Naive thymus-derived CD8-positive, alpha-beta T cell (primary cell): ENCODE measurements around the gene BNIP5. TPM values are rescaled to one million over a fixed set of nuclear protein-coding genes. Genes with fewer than 3 reads are reported as not detected.

Experiments
- ATAC-seq, 2 donors: fragments of 150-1000 bp; cut with Tn5 transposase in 1 of 2; sonication (Bioruptor Pico), chemical (Tn5 transposase) in 1 of 2; 1 replicate in 1 of 2; 2 replicates in 1 of 2; pipeline ENCODE4 v1.10.0; 2021; ENCODE audit warnings: mild to moderate bottlenecking in 2 of 2, moderate library complexity in 2 of 2
- POLR2A ChIA-PET: fragments of 350-600 bp; sonication (Branson Sonifier 250); formaldehyde crosslinking; loops from one replicate; lab custom pipeline; 2021; ENCODE audit warnings: antibody characterized with exemption; lab: Charles Lee
- DNase-seq, 10 donors: peaks; one replicate each; pipeline versions ENCODE4 v3.0.0 to v3.0.0-alpha.2; 2020 to 2022
- H3K27ac Mint-ChIP-seq, 10 donors: one replicate each; pipeline ENCODE4 v1.8.0; 2020 to 2022; ENCODE audit warnings: mild to moderate bottlenecking in 10 of 10, mixed read lengths in 10 of 10, moderate library complexity in 4 of 10, inconsistent platforms in 1 of 10
- H3K27me3 Mint-ChIP-seq, 5 donors: one replicate each; pipeline ENCODE4 v1.8.0; 2021 to 2022; ENCODE audit warnings: mixed read lengths in 5 of 5
- H3K36me3 Mint-ChIP-seq, 3 donors: one replicate each; pipeline ENCODE4 v1.8.0; 2020 to 2022; ENCODE audit warnings: mixed read lengths in 3 of 3, mild to moderate bottlenecking in 2 of 3, inconsistent platforms in 1 of 3
- H3K4me1 Mint-ChIP-seq, 4 donors: one replicate each; pipeline ENCODE4 v1.8.0; 2021 to 2022; ENCODE audit warnings: mixed read lengths in 4 of 4
- H3K4me3 Mint-ChIP-seq, 10 donors: one replicate each; pipeline ENCODE4 v1.8.0; 2020 to 2022; ENCODE audit warnings: mild to moderate bottlenecking in 10 of 10, mixed read lengths in 10 of 10, moderate library complexity in 6 of 10, inconsistent platforms in 1 of 10
- H3K9me3 Mint-ChIP-seq, 9 donors: one replicate each; pipeline ENCODE4 v1.8.0; 2020 to 2022; ENCODE audit warnings: mixed read lengths in 9 of 9, mild to moderate bottlenecking in 3 of 9, inconsistent platforms in 1 of 9, moderate library complexity in 1 of 9
- polyA plus RNA-seq, 3 donors: library from polyadenylated mRNA; unstranded; fragments of 300-500 nt; fragmentation: Illumina TruSeq; gene quantifications; one replicate each; pipeline ENCODE4 v1.2.3, GENCODE V29; 2021
- total RNA-seq, 8 experiments: library from RNA in 2 of 8; stranded (reverse) in 2 of 8; gene quantifications; one replicate each; pipeline ENCODE4 v1.2.3 and lab custom pipeline; 2021 to 2026

Gene BNIP5
- total and polyA plus RNA-seq, 5 experiments from 2014 or later, result not detected

- Mint-ChIP-seq H3K36me3 (no peaks in the 10 kb centered on the region), H3K27ac (peak overlapping the region in 1 of 10 donors; percentile 27), H3K4me3 (no peak overlapping the region), H3K9me3 (no peaks in the 10 kb centered on the region), H3K4me1 (peaks cover 4 to 15% (median 5%) of the 10 kb centered on the region in 4 donors), H3K27me3 (peaks cover 0 to 3% (median 1%) of the 10 kb centered on the region in 5 donors)
- ATAC-seq, result no peak
- POLR2A ChIA-PET, result interaction anchor here (1.4 kb wide), 1 partner anchor 334 kb away, joined by 3 read pairs; no protein-coding TSS in a partner anchor
- no peak for DNase-seq
Observed at GRCh38 chr6:36362551-36363370, 26.1 kb upstream of the BNIP5 start.

DNA sequence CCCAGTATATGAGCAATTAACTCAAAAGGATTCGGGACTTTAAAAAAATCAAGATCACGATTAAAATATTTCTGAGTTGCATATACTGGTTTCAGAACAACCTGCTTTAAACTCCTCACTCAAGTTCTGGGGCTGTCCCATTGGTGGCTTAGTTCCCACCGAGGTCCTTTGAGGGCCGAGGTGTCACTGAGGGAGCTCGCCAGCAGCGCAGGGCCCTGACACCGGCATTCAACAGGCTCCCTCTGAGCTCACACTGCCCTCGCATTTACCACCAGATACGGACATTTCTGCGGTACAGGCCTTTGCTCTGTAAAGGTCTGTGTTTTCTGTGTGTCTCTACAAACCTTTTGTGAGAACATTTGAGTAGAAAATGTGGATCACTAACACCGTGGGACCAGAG, 24.4 kb upstream of the BNIP5 start:
- Mint-ChIP-seq H3K27ac (peak overlapping the region in 1 of 10 donors; percentile 37), H3K9me3 (no peaks in the 10 kb centered on the region), H3K27me3 (peaks cover 0 to 12% (median 2%) of the 10 kb centered on the region in 5 donors), H3K36me3 (no peaks in the 10 kb centered on the region), H3K4me3 (no peak overlapping the region), H3K4me1 (peaks cover 4 to 21% (median 7%) of the 10 kb centered on the region in 4 donors)
- POLR2A ChIA-PET, result interaction anchor here (0.9 kb wide), 1 partner anchor 82 kb away, joined by 3 read pairs; the partner anchor contains the start of gene KCTD20
- no peak for ATAC-seq
- no peak for DNase-seq

DNA sequence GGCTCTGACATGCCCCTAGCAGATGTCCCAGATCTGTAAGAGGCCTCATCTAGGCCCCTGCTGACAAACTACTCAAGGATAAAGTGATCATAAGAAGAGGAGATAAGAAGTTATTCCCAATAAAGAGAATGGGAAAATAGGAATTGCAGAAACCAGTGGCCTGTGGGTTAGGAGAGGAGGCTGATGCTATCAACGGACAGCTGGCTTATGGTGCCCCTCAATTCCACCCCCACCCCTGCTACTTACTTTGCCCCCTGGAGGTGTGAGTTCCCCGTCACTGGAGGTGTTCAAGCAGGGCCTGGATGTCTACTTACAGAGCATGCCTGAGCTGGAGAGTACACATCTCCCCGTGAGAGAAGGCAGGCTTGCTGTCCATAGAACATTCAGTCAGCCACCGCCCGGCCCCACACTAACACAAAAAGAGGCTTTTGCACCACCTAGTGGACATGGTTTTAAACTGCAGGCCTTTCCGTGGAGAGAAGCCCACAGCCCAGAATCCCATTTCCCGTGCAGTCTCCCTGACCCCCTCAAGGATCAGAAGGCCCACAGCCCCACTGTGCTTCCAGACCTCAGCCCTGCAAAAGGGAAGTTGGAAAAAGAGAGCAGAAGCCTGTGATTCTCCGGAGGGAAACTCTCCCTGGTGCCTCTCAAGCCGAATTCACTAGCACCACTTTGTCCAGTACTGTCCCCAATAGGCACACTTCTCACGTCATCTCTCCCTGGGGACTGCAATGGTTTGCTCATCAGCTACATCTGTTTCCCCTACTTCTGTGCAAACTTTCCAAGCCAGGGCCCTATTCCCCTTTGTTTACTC, 23.8 kb upstream of the BNIP5 start:
- peak overlapping the region in 1 of 10 donors; percentile 37 for H3K27ac Mint-ChIP-seq
- peaks cover 4 to 21% (median 7%) of the 10 kb centered on the region in 4 donors for H3K4me1 Mint-ChIP-seq
- DNase-seq (peak; percentile 42 to 83 (median 67)), ATAC-seq (peak; percentile 92 to 96)
- H3K4me3 Mint-ChIP-seq, result no peak overlapping the region
- no peaks in the 10 kb centered on the region for H3K9me3 Mint-ChIP-seq
- POLR2A ChIA-PET, result interaction anchor here (0.9 kb wide), 1 partner anchor 83 kb away, joined by 3 read pairs; the partner anchor contains the start of gene KCTD20
- H3K27me3 Mint-ChIP-seq, result peaks cover 0 to 12% (median 2%) of the 10 kb centered on the region in 5 donors
- no peaks in the 10 kb centered on the region for H3K36me3 Mint-ChIP-seq

DNA sequence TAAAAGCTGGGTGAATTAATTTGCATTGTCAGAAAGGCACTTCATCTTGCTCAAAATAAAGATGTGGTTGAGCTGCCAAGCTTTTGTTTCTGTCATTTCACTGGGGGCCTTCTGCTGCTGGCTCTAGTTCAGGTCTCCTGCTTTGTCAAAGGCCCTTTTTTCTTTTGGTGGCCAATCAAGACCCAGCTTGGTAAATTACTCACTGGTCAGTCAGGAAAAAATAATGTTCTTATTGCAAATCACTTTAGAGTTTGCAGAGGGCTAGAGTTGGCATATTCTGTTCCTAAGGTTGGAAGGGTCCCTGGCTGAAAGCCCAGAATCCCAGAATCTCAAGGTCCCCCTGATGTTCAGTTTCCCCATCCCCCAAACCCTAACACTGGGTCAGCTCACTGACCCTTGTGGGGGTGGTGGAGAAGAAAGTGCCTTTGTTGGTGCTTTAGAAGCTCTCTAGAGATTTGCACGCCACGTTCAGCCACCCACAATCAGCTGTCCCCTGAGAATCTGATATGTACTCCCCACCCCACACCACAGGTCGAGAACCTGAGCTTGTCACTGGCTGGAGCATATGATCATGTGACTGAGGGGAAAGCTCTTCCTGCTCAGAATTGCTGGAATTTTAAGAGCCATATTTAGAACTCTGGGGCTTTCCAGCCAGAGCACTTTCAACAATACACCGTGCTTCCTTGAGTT, 21.7 kb upstream of the BNIP5 start:
- no peak for ATAC-seq
- Mint-ChIP-seq H3K27ac (no peak overlapping the region), H3K9me3 (peaks cover 0 to 2% (median 0%) of the 10 kb centered on the region in 9 donors), H3K27me3 (peaks cover 0 to 12% (median 2%) of the 10 kb centered on the region in 5 donors), H3K36me3 (no peaks in the 10 kb centered on the region), H3K4me3 (no peak overlapping the region), H3K4me1 (peaks cover 4 to 21% (median 7%) of the 10 kb centered on the region in 4 donors)
- POLR2A ChIA-PET, result interaction anchor here (0.7 kb wide), 1 partner anchor 401 kb away, joined by 4 read pairs; no protein-coding TSS in a partner anchor
- DNase-seq, result no peak

GRCh38 chr6:36357872-36358225, 21.2 kb upstream of the BNIP5 start:
- Mint-ChIP-seq H3K27me3 (peaks cover 0 to 12% (median 2%) of the 10 kb centered on the region in 5 donors), H3K36me3 (peaks cover 0 to 2% (median 0%) of the 10 kb centered on the region in 3 donors), H3K4me1 (peaks cover 4 to 21% (median 7%) of the 10 kb centered on the region in 4 donors), H3K4me3 (no peak overlapping the region), H3K27ac (no peak overlapping the region), H3K9me3 (peaks cover 0 to 5% (median 0%) of the 10 kb centered on the region in 9 donors)
- peak in 1 of 10 donors; percentile 33 for DNase-seq
- POLR2A ChIA-PET, result no interaction called here
- ATAC-seq, result peak in 1 of 2 donors; percentile 53

DNA sequence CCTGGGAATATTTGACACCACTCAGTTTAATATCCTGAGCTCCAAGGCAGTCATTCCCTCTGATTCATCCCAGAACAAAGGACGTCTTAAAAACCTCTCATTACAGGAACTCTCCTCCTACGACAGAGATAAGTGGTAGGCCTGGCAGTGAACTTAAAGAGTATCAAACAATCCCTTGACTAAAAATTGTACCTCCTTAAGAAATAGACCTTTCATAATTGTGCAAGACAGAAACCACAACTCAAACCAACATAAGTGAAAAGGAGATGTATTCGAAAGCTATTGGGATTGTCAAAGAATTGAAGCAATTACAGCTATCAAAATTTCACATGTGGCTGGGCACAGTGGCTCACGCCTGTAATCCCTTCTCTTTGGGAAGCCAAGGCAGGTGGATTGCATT, 19.1 kb upstream of the BNIP5 start:
- H3K27me3 Mint-ChIP-seq, result peaks cover 0 to 12% (median 2%) of the 10 kb centered on the region in 5 donors
- H3K4me1 Mint-ChIP-seq, result peaks cover 4 to 21% (median 7%) of the 10 kb centered on the region in 4 donors
- no peak overlapping the region for H3K27ac Mint-ChIP-seq
- no peak overlapping the region for H3K4me3 Mint-ChIP-seq
- peaks cover 0 to 5% (median 0%) of the 10 kb centered on the region in 9 donors for H3K9me3 Mint-ChIP-seq
- POLR2A ChIA-PET, result interaction anchor here (0.7 kb wide), 1 partner anchor 700 kb away, joined by 5 read pairs; no protein-coding TSS in a partner anchor
- ATAC-seq (no peak), DNase-seq (no peak)
- H3K36me3 Mint-ChIP-seq, result peaks cover 0 to 7% (median 0%) of the 10 kb centered on the region in 3 donors

DNA sequence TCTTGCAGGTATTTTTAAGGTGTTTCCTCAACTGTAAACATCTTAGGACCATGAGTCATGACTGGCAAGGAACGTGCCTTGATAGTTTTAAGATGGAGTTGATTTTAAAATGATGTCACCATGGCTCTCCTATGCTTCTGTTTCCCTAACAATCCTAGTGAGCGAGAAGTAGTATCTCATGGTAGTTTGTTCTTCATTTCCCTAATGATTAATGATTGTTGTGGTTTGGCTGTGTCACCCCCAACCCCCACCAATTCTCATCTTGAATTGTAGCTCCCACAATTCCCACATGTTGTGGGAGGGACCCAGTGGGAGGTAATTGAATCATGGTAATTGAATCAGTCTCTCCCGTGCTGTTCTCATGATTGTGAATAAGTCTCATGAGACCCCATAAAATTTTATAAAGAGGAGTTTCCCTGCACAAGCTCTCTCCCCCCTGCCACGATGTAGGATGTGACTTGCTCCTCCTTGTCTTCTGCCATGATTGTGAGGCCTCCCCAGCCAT, 16.8 kb upstream of the BNIP5 start:
- ATAC-seq, result no peak
- Mint-ChIP-seq H3K27me3 (peaks cover 0 to 12% (median 0%) of the 10 kb centered on the region in 5 donors), H3K27ac (no peak overlapping the region), H3K4me1 (peaks cover 2 to 13% (median 5%) of the 10 kb centered on the region in 4 donors), H3K36me3 (peaks cover 0 to 7% (median 0%) of the 10 kb centered on the region in 3 donors), H3K9me3 (peaks cover 0 to 5% (median 0%) of the 10 kb centered on the region in 9 donors), H3K4me3 (no peak overlapping the region)
- POLR2A ChIA-PET, result no interaction called here
- no peak for DNase-seq

- H3K9me3 Mint-ChIP-seq, result peaks cover 0 to 5% (median 0%) of the 10 kb centered on the region in 9 donors
- POLR2A ChIA-PET, result no interaction called here
- peaks cover 0 to 8% (median 0%) of the 10 kb centered on the region in 5 donors for H3K27me3 Mint-ChIP-seq
- DNase-seq (no peak), ATAC-seq (no peak)
- peaks cover 0 to 7% (median 0%) of the 10 kb centered on the region in 3 donors for H3K36me3 Mint-ChIP-seq
- H3K4me1 Mint-ChIP-seq, result peaks cover 0 to 5% (median under 1%) of the 10 kb centered on the region in 4 donors
- H3K4me3 Mint-ChIP-seq, result no peak overlapping the region
- no peak overlapping the region for H3K27ac Mint-ChIP-seq
Observed at GRCh38 chr6:36352477-36353157, 15.9 kb upstream of the BNIP5 start.

DNA sequence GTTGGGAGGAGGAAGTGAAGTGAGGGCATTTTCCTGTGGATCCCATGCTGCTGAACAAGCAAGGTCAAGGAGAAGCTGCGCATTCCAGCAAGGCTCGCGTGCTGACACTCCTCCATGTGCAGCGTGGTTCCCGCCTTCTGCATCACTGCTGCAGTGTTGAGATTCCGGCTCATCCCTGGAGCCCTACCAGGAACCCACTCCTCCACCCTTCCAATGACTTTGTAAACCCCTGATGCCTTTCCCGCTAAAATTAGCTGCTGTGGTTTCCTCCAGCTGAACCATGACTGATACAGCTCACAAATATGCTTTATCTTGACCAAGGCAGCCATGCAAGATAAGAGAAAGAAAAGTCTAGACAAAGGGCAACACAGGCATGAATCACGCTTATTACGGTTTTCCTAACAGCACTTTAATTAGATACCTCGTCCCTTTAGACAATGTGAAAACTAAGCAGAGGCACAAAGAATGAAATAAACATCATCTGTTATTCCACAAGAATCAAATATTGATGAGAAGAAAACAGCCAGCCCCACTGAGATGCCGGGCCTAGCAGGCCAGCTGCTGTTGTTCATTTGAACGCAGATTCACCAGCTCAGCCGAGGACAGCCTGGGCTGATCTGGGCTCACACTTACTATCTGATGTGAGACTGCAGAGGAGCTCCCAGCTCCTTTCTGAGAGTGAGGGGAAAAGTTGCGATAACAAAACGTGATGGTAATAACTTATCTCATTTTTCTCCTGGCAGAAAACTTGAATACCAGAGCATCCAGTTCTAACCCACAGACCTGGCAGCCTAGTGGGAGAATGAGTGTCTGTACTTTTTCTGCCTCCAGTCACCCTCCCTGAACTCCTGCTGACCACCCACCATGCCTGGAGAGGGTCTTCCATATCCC, 14.2 kb upstream of the BNIP5 start:
- ATAC-seq (no peak), DNase-seq (no peak)
- Mint-ChIP-seq H3K4me3 (no peak overlapping the region), H3K9me3 (peaks cover 0 to 5% (median 0%) of the 10 kb centered on the region in 9 donors), H3K4me1 (no peaks in the 10 kb centered on the region), H3K36me3 (peaks cover 0 to 7% (median 0%) of the 10 kb centered on the region in 3 donors), H3K27ac (no peak overlapping the region), H3K27me3 (peaks cover 0 to 2% (median 0%) of the 10 kb centered on the region in 5 donors)
- POLR2A ChIA-PET, result interaction anchor here (0.6 kb wide), 1 partner anchor 264 kb away, joined by 3 read pairs; no protein-coding TSS in a partner anchor

GRCh38 chr6:36350082-36350481, 13.4 kb upstream of the BNIP5 start:
- Mint-ChIP-seq H3K4me3 (no peak overlapping the region), H3K27me3 (peaks cover 0 to 3% (median 0%) of the 10 kb centered on the region in 5 donors), H3K36me3 (peaks cover 0 to 7% (median 0%) of the 10 kb centered on the region in 3 donors), H3K27ac (no peak overlapping the region), H3K4me1 (no peaks in the 10 kb centered on the region), H3K9me3 (peaks cover 0 to 5% (median 0%) of the 10 kb centered on the region in 9 donors)
- ATAC-seq (no peak), DNase-seq (no peak)
- POLR2A ChIA-PET, result no interaction called here
